Peyer's patch (tissue), 4 donors: Measurements from ENCODE around the gene AADAT.

Source experiments
- POLR2A ChIP-seq, 2 donors: fragments of 450-650 bp; IDR thresholded peaks; one replicate each; pipeline ENCODE4 v1.5.1; 2017; ENCODE audit warnings: antibody characterized with exemption in 2 of 2, mild to moderate bottlenecking in 2 of 2, moderate library complexity in 2 of 2
- TF ChIP-seq, protein P1 (sequence below), 6 experiments: fragments of 450-650 bp in 4 of 6; fragments of 200-600 bp in 2 of 6; sonication (generic) in 1 of 6; IDR thresholded peaks; one replicate each; pipeline ENCODE4 v1.5.1; 2017 to 2019; ENCODE audit warnings: antibody characterized with exemption in 6 of 6, mild to moderate bottlenecking in 3 of 6, moderate library complexity in 1 of 6

DNA sequence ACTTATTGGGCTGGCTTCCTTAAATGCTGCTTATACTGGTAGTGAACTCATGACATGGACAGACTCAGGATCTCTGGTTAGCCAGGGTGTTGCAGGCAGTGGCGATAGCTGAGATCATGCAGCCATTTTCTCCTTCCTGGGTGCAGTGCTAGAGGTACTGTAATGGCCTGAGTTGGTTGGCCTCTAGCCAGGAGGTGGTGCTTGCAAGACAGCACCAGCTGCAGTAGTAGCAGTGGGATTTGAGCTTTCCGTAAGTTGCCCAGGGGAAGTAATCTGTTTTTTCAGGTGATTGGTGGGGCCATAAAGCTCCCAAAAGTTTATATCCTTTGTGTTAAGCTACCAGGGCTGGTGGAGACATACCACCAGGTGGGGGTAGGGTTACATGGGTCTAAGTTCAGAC is 45.1 kb upstream of the AADAT start:
- TF ChIP-seq, protein P1, sequence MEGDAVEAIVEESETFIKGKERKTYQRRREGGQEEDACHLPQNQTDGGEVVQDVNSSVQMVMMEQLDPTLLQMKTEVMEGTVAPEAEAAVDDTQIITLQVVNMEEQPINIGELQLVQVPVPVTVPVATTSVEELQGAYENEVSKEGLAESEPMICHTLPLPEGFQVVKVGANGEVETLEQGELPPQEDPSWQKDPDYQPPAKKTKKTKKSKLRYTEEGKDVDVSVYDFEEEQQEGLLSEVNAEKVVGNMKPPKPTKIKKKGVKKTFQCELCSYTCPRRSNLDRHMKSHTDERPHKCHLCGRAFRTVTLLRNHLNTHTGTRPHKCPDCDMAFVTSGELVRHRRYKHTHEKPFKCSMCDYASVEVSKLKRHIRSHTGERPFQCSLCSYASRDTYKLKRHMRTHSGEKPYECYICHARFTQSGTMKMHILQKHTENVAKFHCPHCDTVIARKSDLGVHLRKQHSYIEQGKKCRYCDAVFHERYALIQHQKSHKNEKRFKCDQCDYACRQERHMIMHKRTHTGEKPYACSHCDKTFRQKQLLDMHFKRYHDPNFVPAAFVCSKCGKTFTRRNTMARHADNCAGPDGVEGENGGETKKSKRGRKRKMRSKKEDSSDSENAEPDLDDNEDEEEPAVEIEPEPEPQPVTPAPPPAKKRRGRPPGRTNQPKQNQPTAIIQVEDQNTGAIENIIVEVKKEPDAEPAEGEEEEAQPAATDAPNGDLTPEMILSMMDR (IDR thresholded peaks at IDR 0.05): no peak
- TF ChIP-seq POLR2A (IDR thresholded peaks at IDR 0.05): no peak
